GM12874 (cell line): ENCODE data around the gene TIMD4.

Experiments
- TF ChIP-seq, protein P1 (sequence below): IDR thresholded peaks from 2 replicates; pipeline ENCODE4 v1.5.1; 2011; ENCODE audit warnings: low read depth, mild to moderate bottlenecking, control low read depth, low read length, moderate library complexity; ENCODE audit not compliant: insufficient read depth

Gene TIMD4

DNA sequence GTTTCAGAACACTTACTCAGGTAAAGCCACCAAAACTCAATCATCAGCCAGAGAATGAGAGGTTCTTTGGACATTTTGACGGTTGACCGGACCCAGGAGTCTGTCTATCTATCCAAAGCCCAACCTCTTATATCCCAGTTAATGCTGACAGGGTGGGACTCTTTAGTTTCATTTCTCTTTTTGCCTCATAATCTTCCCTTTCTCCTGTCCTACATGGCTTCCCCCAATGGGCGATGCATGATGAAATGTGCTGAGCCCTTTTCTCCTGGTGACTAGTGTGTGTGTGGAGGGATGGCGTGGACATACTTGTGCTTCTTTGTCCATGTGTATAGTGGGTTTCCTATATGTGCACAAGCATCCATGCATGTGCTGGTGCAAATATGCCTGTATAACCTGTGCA is at the start of gene TIMD4:
Gene TIMD4, minus strand, starts transcription at position 102 of the 400 bp plus-strand sequence. Its CDS starts 28 bp downstream, at position 74.
- TF ChIP-seq, protein P1, sequence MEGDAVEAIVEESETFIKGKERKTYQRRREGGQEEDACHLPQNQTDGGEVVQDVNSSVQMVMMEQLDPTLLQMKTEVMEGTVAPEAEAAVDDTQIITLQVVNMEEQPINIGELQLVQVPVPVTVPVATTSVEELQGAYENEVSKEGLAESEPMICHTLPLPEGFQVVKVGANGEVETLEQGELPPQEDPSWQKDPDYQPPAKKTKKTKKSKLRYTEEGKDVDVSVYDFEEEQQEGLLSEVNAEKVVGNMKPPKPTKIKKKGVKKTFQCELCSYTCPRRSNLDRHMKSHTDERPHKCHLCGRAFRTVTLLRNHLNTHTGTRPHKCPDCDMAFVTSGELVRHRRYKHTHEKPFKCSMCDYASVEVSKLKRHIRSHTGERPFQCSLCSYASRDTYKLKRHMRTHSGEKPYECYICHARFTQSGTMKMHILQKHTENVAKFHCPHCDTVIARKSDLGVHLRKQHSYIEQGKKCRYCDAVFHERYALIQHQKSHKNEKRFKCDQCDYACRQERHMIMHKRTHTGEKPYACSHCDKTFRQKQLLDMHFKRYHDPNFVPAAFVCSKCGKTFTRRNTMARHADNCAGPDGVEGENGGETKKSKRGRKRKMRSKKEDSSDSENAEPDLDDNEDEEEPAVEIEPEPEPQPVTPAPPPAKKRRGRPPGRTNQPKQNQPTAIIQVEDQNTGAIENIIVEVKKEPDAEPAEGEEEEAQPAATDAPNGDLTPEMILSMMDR, result no peak

DNA sequence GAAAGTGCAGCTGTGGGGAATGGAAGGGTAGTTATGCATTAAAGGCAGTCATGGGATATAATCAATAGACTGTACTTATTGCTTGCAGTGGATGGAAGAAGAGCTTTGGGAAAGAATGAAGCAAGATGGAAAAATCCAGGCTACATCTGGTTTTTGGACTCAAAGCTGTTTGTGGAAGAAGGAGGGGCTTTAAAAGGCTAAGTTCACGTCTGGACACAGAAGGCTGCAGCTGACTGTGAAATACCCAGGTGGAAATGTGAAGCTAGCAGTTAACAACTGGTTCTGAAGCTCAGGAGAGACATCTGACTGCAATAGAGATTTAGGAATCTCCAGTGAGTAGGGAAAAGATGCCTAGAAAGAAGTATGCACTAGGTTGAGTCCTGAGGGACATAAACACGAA is 43.2 kb upstream of the TIMD4 start:
- TF ChIP-seq, protein P1, result no peak

DNA sequence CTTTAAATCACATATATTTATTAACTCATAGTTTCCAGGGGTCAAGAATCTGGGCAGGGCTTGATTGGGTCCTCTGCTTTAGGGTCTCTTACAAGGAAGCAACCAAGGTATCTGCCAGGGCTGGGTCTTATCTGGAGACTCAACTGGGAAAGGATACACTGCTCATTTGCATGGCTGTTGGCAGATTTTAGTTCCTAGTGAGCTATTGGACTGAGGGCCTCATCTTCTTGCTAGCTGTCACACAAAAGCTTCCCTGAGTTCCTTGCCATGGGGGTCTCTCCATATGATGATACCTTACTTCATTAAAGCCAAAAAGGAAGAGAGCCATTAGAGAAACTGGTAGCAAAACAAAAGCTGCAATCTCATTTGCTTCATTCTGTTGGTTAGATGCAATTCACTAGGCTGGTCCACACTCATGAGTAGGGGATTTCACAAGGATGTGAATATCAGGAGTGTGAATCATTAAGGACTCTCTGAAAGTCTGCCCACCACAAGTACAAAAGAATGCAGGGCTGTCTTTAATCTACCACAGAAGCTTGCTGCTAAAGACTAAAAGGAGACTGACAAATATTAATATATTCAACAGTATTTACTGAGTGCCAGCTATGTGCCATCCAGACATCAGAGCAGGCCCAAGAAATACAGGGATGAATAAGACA is 42.0 kb upstream of the TIMD4 start:
- TF ChIP-seq, protein P1, result no peak

DNA sequence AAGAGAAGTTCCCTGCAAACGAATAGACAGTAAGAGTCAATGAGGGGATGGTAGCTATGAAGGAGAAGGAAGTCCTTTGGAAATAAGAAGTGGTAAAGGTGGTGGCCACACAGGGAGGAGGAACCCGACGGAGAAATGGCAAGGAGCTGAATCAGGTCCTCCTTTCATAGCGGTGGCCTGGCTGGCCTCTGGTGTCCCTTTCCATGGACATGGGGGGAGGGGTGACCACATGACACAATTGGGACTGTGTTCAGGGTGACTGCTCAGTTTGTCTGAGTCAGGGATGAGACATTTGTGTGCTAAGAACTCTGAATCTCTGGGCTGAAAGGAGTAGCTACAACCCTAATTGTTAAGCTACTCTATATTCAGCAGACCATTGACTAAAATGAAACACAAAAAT is 28.7 kb upstream of the TIMD4 start:
- TF ChIP-seq, protein P1, result no peak

DNA sequence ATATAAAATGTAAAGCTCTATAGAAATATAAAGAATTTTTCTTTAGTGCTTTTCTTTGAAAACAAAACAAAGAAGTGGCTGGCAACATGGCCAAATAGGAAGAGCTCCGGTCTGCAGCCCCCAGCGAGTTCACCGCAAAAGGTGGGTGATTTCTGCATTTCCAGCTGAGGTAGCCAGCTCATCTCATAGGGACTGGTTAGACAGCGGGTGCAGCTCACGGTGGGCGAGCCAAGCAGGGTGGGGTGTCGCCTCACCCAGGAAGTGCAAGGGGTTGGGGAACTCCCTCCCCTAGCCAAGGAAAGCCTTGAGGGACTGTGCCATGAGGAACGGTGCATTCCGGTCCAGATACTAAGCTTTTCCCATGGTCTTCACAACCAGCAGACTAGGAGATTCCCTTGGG is 21.0 kb upstream of the TIMD4 start:
- TF ChIP-seq, protein P1, result no peak

DNA sequence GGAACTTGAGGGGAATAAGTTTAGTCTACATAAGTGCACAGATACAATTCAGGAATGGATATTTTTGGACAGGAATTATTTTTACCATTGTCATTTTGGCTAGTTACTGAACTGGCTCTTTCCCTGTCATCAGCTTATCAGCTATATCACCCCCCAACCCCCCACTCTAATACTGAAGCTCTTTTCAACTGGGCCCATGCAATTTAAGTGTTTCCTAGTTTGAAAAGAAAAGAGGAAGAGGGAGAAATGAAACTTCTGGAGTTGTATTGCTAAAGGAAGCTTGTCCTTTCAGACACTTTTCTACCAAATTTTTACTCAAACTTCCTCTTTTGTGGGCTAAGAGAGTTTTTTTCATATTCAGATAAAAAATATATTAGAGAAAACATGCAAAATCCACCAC is 18.5 kb upstream of the TIMD4 start:
- TF ChIP-seq, protein P1, result no peak

DNA sequence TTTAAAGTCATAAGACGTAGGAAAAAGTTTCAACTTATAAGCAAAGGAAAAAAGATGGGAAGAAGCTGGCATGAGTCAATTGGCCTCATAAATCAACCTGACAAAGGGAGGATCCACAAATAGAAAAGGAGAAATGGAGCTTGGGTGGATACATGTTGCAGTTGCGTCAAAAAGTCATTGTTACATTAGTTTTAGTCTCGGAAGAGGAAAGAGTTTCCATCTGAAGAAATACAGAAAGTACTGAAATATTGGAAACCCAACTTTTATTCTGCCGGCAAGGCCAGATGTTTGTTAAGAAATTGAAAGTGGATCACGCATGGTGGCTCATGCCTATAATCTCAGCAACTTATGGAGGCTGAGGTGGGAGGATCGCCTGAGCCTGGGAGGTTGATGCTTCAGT is 11.3 kb upstream of the TIMD4 start:
- TF ChIP-seq, protein P1, result no peak
